Kidney epithelial cell (primary cell): Measurements from ENCODE around the gene B3GALT2. TPM values are rescaled to one million over a fixed set of nuclear protein-coding genes. Genes with fewer than 3 reads are reported as not detected.
"Not testable (repeated sequence)": the region's sequence is repeated elsewhere in the genome, so short reads cannot be mapped to it uniquely, and the experiment has no call there.

ENCODE experiments used
- DNase-seq: peaks from one replicate; pipeline ENCODE4 v3.0.0-alpha.2; 2010; ENCODE audit warnings: low read depth
- H3K27me3 ChIP-seq: 2 replicates; pipeline ENCODE4 v1.6.0; 2011; ENCODE audit warnings: low read length; ENCODE audit not compliant: control insufficient read depth, insufficient read depth
- H3K36me3 ChIP-seq: 2 replicates; pipeline ENCODE4 v1.5.1; 2011; ENCODE audit warnings: low read length; ENCODE audit not compliant: control insufficient read depth, insufficient read depth
- H3K4me3 ChIP-seq: 2 replicates; pipeline ENCODE4 v1.5.1; 2011; ENCODE audit warnings: low read depth, mild to moderate bottlenecking, control low read depth, low read length
- total RNA-seq: library from RNA; depleted of rRNA; stranded (reverse); fragments of >200 nt; gene quantifications from 2 replicates; pipeline ENCODE4 v1.2.3, GENCODE V29; 2015
- TF ChIP-seq, protein P1 (sequence below): IDR thresholded peaks from 2 replicates; pipeline ENCODE4 v1.5.1; 2011; ENCODE audit warnings: mild to moderate bottlenecking, moderate library complexity, low read length, control low read depth, inconsistent platforms; ENCODE audit not compliant: insufficient read depth, poor library complexity, severe bottlenecking

Gene B3GALT2
- not detected in 2 replicates for total RNA-seq

GRCh38 chr1:193185901-193186731 is at the start of gene B3GALT2:
TSS of gene B3GALT2 (minus strand) at chr1:193186613. CDS start at chr1:193181562, 5,051 bp downstream.
- no peak for DNase-seq
- Histone ChIP-seq H3K27me3 (no peaks in the 10 kb centered on the region), H3K36me3 (no peaks in the 10 kb centered on the region), H3K4me3 (no peak within 1 kb of the TSS)
- TF ChIP-seq, protein P1, sequence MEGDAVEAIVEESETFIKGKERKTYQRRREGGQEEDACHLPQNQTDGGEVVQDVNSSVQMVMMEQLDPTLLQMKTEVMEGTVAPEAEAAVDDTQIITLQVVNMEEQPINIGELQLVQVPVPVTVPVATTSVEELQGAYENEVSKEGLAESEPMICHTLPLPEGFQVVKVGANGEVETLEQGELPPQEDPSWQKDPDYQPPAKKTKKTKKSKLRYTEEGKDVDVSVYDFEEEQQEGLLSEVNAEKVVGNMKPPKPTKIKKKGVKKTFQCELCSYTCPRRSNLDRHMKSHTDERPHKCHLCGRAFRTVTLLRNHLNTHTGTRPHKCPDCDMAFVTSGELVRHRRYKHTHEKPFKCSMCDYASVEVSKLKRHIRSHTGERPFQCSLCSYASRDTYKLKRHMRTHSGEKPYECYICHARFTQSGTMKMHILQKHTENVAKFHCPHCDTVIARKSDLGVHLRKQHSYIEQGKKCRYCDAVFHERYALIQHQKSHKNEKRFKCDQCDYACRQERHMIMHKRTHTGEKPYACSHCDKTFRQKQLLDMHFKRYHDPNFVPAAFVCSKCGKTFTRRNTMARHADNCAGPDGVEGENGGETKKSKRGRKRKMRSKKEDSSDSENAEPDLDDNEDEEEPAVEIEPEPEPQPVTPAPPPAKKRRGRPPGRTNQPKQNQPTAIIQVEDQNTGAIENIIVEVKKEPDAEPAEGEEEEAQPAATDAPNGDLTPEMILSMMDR, result no peak

GRCh38 chr1:193234530-193234929 is 48.1 kb upstream of the B3GALT2 start:
- Histone ChIP-seq H3K27me3 (no peaks in the 10 kb centered on the region), H3K4me3 (no peak overlapping the region), H3K36me3 (no peaks in the 10 kb centered on the region)
- TF ChIP-seq, protein P1, result no peak
- no peak for DNase-seq

- not testable (repeated sequence) for H3K27me3 ChIP-seq, H3K36me3 ChIP-seq, DNase-seq, H3K4me3 ChIP-seq
Observed at GRCh38 chr1:193231146-193231545, 44.7 kb upstream of the B3GALT2 start.

DNA sequence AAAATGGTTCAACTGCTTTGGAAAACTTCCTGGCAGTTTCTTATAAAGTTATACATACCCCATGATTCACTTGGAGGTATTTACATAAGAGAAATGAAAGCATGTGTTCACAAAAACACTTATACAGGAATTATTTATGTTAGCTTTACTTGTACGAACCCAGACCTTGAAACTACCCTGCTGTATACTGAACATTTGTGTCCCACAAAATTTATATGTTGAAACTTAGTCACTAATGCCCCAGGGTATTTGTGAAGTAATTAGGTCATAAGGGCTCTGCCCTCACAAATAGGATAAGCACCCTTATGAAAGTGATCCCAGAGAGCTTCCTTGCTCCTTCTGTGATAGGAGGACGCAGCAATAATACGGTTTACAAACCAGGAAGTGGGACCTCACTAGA is 42.7 kb upstream of the B3GALT2 start:
- Histone ChIP-seq H3K36me3 (no peaks in the 10 kb centered on the region), H3K4me3 (no peak overlapping the region), H3K27me3 (no peaks in the 10 kb centered on the region)
- TF ChIP-seq, protein P1, result no peak
- DNase-seq, result no peak

- Histone ChIP-seq H3K36me3 (no peaks in the 10 kb centered on the region), H3K4me3 (no peak overlapping the region), H3K27me3 (no peaks in the 10 kb centered on the region)
- TF ChIP-seq, protein P1, result no peak
- DNase-seq, result no peak
Observed at GRCh38 chr1:193222056-193222615, 35.7 kb upstream of the B3GALT2 start.

DNA sequence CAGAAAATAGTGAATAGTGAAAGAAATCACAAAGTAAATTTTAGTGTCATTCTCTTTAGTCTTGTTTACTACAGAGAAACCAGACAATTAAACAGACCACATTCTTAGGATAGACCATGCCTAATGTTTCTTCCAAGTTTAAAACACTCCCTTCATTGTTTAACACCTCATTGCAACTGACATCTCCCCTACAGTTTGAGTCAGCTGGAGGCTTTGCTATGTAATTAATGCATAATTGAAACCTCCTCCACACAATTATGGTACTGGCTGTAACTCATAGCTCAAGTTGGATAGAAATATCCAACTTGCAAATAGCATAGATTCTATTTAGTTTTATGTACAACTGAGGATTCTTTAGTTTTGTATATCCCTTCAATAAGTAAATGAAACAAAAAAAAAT is 35.2 kb upstream of the B3GALT2 start:
- TF ChIP-seq, protein P1, result no peak
- no peak for DNase-seq
- no peaks in the 10 kb centered on the region for H3K36me3 ChIP-seq
- H3K4me3 ChIP-seq, result no peak overlapping the region
- H3K27me3 ChIP-seq, result no peaks in the 10 kb centered on the region
